DMS53 treated with DMSO at 0.1 percent for 48 hours (cell line): Measurements from ENCODE around the gene OSBPL8.
A peak's percentile ranks its signal among the peaks of the same experiment; 100 is the strongest.
"Not testable (repeated sequence)": the region's sequence is repeated elsewhere in the genome, so short reads cannot be mapped to it uniquely, and the experiment has no call there.

Experiments
- DNase-seq: peaks from one replicate; lab custom pipeline; 2025; ENCODE audit not compliant: unreplicated experiment; lab: John Stamatoyannopoulos, UW

OSBPL8 gene

DNA sequence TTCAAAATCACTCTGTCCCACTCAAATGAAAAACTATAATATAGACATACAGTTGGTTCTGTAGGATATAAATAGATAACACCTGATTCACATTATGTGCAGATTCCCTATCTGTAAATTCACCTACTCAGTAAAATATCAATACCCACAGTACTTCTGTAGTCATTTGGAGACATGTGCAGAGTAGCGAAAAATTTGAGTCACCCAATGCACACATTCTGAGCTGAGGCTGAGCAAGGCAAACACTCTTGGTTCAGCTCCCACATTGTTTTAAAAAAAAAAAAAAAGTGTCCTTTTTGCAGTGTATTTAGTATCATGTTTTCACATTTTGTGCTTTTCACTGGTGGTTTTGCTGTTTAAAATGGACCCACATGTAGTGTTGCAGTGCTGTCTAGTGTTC, 184.1 kb downstream of the OSBPL8 start:
- no peak for DNase-seq

DNA sequence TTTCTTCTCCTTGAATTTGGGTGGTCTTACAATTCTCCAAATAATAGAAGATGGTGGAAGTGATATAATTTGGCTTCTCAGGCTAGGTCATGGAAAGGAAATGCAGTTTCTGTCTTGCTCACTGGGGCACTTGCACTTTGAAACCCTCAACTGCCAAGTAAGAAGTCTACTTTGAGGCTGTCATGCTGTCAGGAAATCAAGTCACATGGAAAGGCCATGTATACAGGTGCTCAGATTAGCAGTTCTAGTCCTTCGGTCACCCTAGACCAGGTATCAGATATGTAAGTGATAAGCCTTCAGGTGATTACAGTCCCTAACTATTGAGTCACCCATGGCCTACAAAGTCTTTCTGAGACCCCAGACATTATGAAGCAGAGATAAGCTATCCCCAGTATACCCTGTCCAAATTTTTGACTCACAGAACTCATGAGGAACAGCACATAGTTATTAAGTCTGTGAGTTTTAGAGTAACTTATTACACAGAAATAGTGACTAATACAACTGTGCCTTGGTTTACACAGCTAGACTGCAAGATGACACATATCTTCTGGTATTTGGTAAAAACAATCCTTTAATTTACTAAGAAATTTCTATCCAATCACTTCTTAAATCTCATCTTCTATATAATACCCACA, 185.1 kb downstream of the OSBPL8 start:
- DNase-seq, result no peak

DNA sequence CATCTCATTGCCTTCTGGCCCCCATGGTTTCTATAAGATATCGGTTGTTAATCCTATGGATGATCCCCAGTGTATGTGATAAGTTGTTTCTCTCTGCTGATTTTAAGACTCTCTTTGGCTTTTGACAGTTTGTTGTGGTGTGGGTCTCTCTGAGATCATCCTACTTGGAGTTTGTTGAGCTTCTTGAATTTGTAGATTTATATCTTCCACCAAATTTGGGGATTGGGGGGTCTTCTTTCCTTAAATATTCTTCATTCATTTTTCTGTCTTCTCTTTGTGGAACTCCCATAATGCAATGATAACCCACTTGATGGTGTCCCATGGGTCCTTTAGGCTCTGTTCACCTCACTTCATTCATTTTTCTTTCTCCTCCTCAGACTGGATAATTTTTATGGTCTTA, 191.3 kb downstream of the OSBPL8 start:
- no peak for DNase-seq

DNA sequence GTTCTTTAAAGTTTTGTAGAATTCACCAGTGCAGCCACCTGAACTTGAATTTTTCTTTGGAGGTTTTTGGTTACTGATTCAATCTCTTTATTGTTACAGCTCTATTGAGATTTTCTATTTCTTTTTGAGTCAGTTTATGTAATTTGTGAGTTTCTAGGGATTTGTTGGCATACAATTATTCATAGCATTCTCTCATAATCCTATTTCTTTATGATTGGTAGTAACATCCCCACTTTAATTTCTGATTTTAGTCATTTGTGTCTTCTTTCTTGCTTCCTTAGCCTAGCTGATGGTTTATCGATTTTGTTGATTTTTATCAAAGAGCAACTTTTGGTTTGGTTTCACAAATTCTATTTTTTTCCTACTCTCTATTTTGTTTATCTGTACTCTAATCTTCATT, 193.4 kb downstream of the OSBPL8 start:
- no peak for DNase-seq

DNA sequence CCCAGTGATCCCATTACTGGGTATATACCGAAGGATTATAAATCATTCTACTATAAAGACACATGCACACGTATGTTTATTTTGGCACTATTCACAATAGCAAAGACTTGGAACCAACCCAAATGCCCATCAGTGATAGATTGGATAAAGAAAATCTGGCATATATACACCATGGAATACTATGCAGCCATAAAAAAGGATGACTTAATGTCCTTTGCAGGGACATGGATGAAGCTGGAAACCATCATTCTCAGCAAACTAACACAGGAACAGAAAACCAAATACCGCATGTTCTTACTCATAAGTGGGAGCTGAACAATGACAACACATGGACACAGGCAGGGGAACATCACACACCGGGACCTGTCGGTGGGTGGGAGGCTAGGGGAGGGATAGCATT, 195.4 kb downstream of the OSBPL8 start:
- DNase-seq, result not testable (repeated sequence)

DNA sequence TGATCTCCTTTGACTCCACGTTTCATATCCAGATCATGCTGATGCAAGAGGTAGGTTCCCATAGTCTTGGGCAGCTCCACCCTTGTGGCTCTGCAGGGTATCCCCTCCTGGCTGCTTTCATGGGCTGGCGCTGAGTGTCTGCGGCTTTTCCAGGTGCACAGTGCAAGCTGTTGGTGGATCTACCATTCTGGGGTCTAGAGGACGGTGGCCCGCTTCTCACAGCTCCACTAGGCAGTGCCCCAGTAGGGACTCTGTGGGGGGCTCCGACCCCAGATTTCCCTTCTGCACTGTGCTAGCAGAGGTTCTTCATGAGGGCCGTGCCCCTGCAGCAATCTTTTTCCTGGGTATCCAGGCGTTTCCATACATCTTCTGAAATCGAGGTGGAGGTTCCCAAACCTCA, 199.3 kb downstream of the OSBPL8 start:
- no peak for DNase-seq

DNA sequence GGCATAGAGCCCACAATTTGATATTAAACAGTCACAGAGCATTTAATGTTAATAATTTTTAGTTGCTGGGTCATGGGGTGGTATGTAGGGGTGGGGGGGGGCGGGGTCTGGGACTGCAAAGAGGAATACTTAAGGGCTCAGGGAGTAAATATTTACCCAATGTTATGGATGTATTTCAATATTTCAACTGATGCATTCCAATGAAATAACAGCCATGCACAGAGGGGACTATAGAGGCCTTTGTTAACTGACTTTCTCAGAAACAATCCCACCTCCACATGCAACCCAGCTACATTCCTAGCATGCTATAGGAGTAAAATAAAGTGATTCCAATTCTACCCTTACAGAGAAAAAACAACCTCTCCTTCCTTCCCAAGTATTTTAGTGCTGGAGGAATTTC, 203.5 kb downstream of the OSBPL8 start:
- no peak for DNase-seq

DNA sequence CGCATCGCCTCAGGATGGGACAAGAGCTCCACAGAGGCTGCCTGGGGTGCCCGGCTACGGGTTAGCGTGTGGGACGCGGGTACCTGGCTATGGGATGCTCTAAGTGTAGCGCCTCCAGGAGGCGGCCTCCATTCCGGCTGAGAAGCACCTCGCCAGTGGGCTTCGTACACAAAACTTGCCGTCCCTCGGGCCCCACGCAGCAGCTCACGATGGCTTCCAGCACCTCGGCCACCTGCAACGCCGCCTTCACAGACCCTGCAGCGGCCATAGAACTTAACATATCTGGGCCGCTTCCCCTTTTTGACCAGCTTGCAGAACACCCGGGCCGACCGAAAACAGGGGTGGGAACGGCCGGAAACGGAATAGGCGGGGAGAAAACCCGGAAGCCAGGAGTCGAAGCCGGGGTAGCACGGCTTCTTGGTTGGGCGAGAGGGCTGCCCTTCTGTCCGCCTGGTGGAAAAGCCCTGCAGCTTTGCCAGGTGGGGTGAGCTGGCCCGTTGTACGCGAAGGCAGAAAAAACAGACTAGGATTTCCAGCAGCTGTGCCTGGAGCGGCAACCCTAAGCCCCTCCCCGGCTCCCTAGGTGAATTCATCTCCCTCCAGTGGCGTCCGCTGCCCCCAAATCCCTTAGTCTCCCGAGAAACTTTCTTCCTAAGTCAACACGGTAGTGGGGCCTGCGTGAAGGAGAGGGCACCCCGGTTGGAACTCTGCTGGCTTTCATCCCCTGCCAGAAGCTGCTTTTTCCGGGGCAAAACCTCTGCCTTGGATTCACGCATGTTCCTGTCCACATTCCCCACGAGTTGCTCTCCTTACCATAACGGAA, 211.3 kb downstream of the OSBPL8 start, which contains the start of gene BBS10:
TSS of gene BBS10 (minus strand) at position 337 of the 823 bp plus-strand sequence. CDS start at position 280, 57 bp downstream.
- peak; percentile 95 for DNase-seq

DNA sequence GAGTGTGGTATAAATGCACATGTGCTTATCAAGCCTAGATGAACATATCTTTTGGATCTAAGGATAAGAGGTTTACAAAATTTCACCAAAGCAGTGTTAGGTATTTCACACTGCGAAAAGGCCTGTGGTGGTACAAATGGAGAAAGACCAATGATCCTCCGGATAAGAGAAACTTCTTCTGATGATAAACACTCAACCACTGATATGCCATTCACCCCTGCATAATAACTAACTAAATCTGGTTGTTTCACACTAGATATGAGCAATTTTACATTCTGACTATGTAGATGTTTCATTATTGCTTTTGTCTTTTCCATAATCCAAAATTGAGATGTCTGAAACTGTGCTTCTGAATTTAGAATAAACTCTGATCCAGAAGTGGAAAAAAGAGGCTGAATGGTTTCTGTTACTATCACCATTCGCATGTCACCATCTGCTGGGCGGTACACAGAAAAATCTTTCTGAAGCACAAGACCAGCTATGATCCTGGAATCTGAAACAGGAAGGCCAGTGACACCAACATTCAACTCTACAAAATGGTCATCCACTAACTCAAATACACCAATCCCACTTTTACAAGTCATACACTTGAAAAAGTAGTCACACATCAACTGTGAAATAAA, 212.7 kb downstream of the OSBPL8 start:
- peak; percentile 23 for DNase-seq

DNA sequence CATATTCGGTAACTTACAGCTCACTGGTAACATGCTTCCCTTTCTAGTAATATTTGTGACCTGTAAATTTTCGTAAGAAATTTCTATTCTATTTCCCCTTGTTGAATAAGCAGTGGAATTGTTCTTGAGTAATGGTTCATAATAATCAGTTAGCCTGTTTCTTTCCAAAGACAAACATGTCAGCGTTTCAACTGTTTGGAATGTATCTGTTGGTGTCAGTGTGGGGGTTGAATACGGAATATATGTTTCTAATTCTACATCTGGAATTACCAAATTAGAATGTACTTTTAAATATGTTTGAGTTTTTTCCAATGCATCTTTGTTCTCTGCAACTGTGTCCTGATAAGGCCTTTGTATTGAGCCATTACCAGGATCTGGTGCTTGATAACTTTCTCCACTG, 213.3 kb downstream of the OSBPL8 start:
- DNase-seq, result no peak

DNA sequence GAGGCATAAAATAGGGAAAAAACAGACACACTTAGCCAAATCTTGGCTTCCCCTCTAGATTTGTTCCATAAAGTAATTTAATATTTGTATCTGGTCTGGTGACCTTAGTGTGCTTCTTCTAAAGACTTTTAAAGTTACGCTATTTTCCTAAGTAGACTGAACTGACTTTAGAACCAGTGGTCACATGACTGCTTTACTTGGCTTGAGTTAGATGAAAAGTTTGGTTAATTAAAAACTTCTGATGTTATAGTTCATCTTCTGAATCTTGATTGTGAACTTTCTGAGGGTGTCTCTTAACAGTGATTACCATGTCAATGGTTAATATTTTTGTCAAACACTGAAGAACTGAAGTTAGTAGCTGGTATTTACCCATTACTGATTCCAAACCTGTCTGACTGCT, 214.0 kb downstream of the OSBPL8 start:
- no peak for DNase-seq

DNA sequence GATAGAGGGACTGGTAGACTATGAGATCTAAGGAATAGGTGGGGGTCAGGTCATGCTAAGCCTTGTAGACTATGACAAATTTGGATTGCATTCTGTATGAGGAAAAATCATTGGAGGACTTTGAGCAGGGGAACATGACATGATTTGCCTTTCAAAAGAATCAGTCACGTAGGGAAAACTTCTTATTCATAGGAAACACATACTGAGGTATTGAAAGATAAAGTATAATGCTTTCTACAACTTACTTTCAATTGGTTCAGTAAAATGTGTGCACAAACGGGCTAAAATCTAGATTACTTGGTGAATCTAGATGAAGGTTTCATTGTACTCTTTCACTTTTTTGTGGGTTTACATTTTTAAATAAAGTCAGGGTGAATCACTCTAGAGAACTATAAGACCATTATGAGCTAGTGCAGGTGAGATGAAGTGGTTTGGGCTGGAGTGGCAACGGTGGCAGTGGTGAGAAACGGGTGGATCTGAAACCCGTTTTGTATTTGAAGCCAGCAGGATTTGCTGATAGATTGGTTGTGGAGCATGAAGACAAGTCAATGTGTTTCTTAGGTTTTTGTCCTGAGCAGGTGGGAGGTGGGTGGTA, 218.0 kb downstream of the OSBPL8 start:
- no peak for DNase-seq

DNA sequence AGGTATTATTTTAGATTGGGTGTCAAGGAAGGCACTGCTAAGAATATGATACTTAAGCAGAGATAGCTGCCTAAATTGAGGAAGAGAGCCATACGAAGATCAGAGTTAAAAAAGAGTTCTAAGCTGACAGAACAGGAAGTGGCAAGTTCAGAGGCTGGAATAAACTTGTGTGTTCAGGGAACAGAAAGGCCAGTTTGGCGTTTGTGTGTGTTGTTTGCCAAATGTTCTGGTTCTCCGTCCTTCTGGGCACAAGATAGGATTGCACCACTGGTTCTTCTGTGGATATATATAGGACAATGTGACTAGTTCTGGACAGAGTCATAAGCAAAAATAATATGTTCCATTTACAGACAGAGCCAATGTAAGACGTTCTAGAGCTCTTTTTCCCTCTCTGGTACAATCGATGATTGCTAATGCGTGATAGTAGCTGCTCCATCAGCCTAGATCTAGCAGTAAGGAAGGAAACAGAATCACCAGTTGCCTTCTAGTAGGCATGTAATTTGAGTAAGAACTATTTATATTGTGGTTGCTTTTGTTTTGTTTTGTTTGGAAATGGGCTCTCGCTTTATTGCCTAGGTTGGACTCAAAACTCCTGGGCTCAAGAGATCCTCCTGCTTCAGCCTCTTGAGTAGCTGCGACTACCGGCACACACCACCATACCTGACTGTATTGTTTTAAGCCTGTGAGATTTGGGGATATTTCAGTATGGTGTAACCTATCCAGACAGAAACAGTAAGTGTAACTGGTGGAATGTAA, 218.7 kb downstream of the OSBPL8 start:
- DNase-seq, result no peak

DNA sequence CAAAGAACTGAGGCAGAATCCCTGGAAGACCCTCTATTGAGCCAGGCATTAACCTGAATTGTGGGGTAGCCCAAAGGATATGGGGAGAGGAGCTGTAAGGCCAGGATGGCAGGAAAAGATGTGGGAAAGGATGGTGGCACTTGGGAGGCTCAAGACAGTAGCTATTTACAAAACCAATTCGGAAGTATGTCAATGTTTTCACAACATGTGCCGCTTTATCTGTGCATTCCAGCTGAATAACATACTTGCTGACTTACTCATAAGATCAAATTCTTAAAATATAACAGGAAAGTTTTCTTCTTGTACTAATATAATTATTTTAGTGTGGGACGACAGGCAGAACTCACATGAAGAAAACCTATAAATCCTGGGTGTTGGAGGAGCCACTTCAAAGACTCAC, 222.0 kb downstream of the OSBPL8 start:
- no peak for DNase-seq

DNA sequence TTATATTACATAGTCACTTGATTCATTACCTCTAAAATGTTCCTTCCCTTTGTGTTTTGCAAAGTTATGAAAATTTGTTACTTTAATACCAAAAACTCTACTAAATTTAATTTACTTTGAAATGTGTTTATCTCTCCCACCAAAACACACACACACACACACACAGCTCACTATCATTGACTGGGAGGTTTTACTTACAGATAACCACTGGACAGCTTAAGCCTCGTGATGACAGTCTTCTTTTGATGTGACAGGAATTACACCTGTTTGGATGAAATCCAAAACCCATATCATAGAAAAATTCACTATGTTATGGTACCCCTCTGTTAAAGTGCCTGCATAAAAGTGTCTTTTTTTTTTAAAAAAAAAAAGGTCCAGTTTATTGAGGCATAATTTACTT, 227.0 kb downstream of the OSBPL8 start:
- DNase-seq, result no peak

DNA sequence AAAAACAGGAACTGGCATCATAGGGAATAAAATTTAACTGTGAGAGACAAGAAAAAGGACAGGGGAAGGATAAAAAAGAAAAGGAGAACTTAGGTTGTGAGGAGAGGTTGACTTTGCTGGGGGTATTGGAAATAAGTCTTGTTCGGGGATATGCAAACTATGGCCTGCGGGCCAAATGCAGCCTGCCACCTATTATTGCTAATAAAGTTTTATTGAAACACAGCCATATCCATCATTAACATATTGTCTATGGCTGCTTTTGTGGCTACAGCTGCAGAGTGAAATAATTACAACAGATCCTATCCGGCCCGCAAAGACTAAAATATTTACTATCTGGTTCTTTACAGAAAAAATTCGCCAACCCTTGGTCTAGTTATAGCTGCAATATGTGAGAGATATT, 230.0 kb downstream of the OSBPL8 start:
- no peak for DNase-seq

DNA sequence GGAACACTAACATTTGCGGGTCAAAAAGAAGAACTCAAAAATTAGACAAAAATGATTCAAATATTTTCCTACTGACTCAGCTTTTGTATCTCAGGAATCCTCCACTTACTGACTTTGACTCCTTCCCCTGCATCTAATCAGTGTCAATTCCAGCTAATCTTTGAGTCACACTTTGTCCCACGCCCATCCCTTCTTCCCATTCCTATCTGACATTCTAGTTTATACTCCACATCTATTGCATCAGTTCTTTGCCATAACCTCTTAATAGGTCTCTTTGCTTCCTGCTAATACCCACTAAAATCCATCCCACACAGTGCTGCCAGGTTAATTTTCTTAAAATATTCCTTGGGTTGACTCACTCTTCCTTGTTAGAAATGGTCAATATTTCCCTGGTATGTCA, 230.4 kb downstream of the OSBPL8 start:
- DNase-seq, result no peak

DNA sequence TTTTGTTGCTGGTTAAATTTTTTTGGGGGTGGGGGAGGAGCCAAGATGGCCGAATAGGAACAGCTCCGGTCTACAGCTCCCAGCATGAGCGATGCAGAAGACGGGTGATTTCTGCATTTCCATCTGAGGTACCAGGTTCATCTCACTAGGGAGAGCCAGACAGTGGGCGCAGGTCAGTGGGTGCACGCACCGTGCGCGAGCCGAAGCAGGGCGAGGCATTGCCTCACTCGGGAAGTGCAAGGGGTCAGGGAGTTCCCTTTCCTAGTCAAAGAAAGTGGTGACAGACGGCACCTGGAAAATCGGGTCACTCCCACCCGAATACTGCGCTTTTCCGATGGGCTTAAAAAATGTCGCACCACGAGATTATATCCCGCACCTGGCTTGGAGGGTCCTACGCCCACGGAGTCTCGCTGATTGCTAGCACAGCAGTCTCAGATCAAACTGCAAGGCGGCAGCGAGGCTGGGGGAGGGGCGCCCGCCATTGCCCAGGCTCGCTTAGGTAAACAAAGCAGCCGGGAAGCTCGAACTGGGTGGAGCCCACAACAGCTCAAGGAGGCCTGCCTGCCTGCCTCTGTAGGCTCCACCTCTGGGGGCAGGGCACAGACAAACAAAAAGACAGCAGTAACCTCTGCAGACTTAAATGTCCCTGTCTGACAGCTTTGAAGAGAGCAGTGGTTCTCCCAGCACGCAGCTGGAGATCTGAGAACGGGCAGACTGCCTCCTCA, 239.8 kb downstream of the OSBPL8 start:
- DNase-seq, result not testable (repeated sequence)

DNA sequence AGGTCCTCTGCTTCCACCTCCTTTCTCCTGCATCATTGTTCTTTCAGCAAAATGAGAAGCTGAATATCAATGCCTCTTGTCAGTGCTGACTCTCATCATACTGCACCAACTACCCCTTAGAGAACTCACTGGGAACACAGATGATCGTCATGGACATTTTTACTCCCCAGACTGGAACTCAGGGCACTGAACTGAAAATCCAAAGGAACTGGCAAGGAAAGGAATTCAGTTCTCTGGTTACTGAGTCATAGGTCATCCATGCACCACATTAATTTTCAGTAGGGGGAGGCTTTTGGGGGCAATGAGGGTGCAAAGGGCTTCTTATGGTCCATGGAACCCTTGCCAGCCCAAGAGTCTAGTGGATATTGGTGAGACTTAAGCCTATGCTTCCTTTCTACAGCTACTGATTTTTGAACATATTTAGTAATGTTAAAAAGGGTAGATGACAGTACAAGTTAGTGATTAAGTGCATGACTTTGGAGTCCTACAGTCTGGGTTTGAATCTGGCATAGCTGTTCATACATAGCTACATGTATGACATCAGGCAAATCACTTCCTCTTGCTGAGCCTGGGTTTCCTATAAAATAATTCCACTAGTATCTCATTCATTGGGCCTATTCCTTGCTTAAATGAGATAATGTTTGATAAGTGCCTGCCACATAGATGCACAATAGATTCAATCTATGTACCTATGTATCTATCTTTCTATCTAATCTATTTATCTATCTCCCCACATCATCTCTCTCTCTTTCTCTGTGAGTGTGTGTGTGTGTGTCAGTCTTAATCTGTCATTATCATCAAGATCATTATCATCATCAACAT, 240.6 kb downstream of the OSBPL8 start:
- DNase-seq, result no peak

DNA sequence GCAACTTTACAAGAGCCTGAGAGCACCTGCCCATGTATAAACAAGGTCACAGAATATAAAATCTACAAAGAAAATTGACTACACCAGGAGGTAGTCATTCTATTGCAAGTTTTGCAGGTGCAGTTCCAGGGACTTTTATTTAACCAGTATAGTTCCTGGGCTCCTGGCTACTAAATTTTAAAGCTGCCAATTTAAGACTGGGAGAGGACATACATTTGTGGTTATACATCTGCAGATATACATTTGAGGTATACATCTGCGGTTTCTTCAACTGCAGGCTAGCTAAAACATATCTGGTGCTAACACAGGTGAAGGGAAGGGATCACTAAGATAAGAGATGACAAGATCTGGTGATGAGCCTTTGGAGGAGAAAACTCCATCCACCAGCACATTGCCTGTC, 241.6 kb downstream of the OSBPL8 start:
- no peak for DNase-seq
